H9 (cell line): ENCODE results near the gene ZBTB22. TPM values are rescaled to one million over a fixed set of nuclear protein-coding genes. Genes with fewer than 3 reads are reported as not detected.

Source experiments
- DNase-seq: peaks from one replicate; pipeline ENCODE4 v3.0.0-alpha.2; 2017
- H2AFZ ChIP-seq: one replicate; pipeline ENCODE4 v1.6.1; 2013; ENCODE audit warnings: mild to moderate bottlenecking, low read length, control low read depth, moderate library complexity
- H2AK5ac ChIP-seq: 2 replicates; pipeline ENCODE4 v1.6.1; 2013; ENCODE audit warnings: low read length, control low read depth, mixed read lengths; ENCODE audit not compliant: insufficient read length
- H2BK120ac ChIP-seq: one replicate; pipeline ENCODE4 v1.6.1; 2013; ENCODE audit warnings: low read depth, mild to moderate bottlenecking, low read length, control low read depth, inconsistent platforms; ENCODE audit not compliant: poor library complexity, severe bottlenecking
- H2BK12ac ChIP-seq: 2 replicates; pipeline ENCODE4 v1.6.1; 2013; ENCODE audit warnings: low read length, control low read depth, mixed read lengths, low read depth; ENCODE audit not compliant: insufficient read length
- H2BK15ac ChIP-seq: 2 replicates; pipeline ENCODE4 v1.6.1; 2013; ENCODE audit warnings: low read depth, low read length, control low read depth
- H2BK20ac ChIP-seq: one replicate; pipeline ENCODE4 v1.6.1; 2013; ENCODE audit warnings: low read depth, mild to moderate bottlenecking, low read length, control low read depth, inconsistent platforms; ENCODE audit not compliant: poor library complexity, severe bottlenecking
- H2BK5ac ChIP-seq: 2 replicates; pipeline ENCODE4 v1.6.1; 2013; ENCODE audit warnings: low read length, control low read depth, mixed read lengths; ENCODE audit not compliant: insufficient read length
- H3K14ac ChIP-seq: 2 replicates; pipeline ENCODE4 v1.6.1; 2013; ENCODE audit warnings: low read length, control low read depth; ENCODE audit not compliant: insufficient read depth
- H3K18ac ChIP-seq: 2 replicates; pipeline ENCODE4 v1.6.1; 2013; ENCODE audit warnings: low read depth, mild to moderate bottlenecking, mixed read lengths, low read length, control low read depth; ENCODE audit not compliant: insufficient read length
- H3K23ac ChIP-seq: 2 replicates; pipeline ENCODE4 v1.6.1; 2013; ENCODE audit warnings: low read length, control low read depth, mixed read lengths, low read depth; ENCODE audit not compliant: insufficient read length
- H3K23me2 ChIP-seq: 2 replicates; pipeline ENCODE4 v1.6.1; 2013; ENCODE audit warnings: low read depth, mild to moderate bottlenecking, mixed read lengths, low read length, control low read depth; ENCODE audit not compliant: insufficient read length, poor library complexity, severe bottlenecking
- H3K27ac ChIP-seq: 2 replicates; pipeline ENCODE4 v1.5.1; 2013; ENCODE audit warnings: low read length, control low read depth, mixed read lengths, low read depth; ENCODE audit not compliant: insufficient read length
- H3K27me3 ChIP-seq: 2 replicates; pipeline ENCODE4 v1.6.1; 2013; ENCODE audit warnings: low read length, control low read depth, inconsistent platforms; ENCODE audit not compliant: insufficient read depth
- H3K4ac ChIP-seq: 2 replicates; pipeline ENCODE4 v1.6.1; 2013; ENCODE audit warnings: low read depth, mild to moderate bottlenecking, control low read depth, inconsistent platforms, low read length, moderate library complexity
- H3K4me1 ChIP-seq: 2 replicates; pipeline ENCODE4 v1.6.1; 2013; ENCODE audit warnings: low read length, control low read depth, inconsistent platforms; ENCODE audit not compliant: insufficient read depth
- H3K4me2 ChIP-seq: 2 replicates; pipeline ENCODE4 v1.6.1; 2013; ENCODE audit warnings: low read length, control low read depth, mixed read lengths; ENCODE audit not compliant: insufficient read length, insufficient read depth
- H3K56ac ChIP-seq: 2 replicates; pipeline ENCODE4 v1.6.1; 2013; ENCODE audit warnings: low read depth, mild to moderate bottlenecking, mixed read lengths, low read length, control low read depth; ENCODE audit not compliant: insufficient read length
- H3K79me1 ChIP-seq: 2 replicates; pipeline ENCODE4 v1.6.1; 2013; ENCODE audit warnings: low read depth, mild to moderate bottlenecking, moderate library complexity, low read length, control low read depth, inconsistent platforms; ENCODE audit not compliant: insufficient read depth, poor library complexity, severe bottlenecking
- H3K79me2 ChIP-seq: 2 replicates; pipeline ENCODE4 v1.6.1; 2013; ENCODE audit warnings: low read length, control low read depth, inconsistent platforms; ENCODE audit not compliant: insufficient read depth
- H3K9ac ChIP-seq: 2 replicates; pipeline ENCODE4 v1.6.1; 2013; ENCODE audit warnings: low read length, control low read depth, mixed read lengths; ENCODE audit not compliant: insufficient read length; ENCODE audit errors: extremely low read depth
- H3K9me3 ChIP-seq: one replicate; pipeline ENCODE4 v1.6.1; 2013; ENCODE audit warnings: low read depth, low read length, inconsistent platforms; ENCODE audit not compliant: control insufficient read depth
- H3T11ph ChIP-seq: one replicate; pipeline ENCODE4 v1.6.1; 2013; ENCODE audit warnings: mild to moderate bottlenecking, low read length, control low read depth, inconsistent platforms
- H4K20me1 ChIP-seq: one replicate; pipeline ENCODE4 v1.6.1; 2013; ENCODE audit not compliant: control insufficient read depth, insufficient read length, insufficient read depth
- H4K5ac ChIP-seq: 2 replicates; pipeline ENCODE4 v1.6.1; 2013; ENCODE audit warnings: low read depth, mild to moderate bottlenecking, mixed read lengths, low read length, control low read depth; ENCODE audit not compliant: insufficient read length
- H4K8ac ChIP-seq: replicated peaks from 2 replicates; pipeline ENCODE4 v1.6.1; 2013; ENCODE audit warnings: low read length, control low read depth, mixed read lengths, low read depth; ENCODE audit not compliant: insufficient read length
- H4K91ac ChIP-seq: 2 replicates; pipeline ENCODE4 v1.6.1; 2013; ENCODE audit warnings: low read depth, mild to moderate bottlenecking, moderate library complexity, mixed read lengths, low read length, control low read depth; ENCODE audit not compliant: insufficient read length
- H3K27ac Mint-ChIP-seq, 3 experiments: 2 replicates in 2 of 3; 3 replicates in 1 of 3; pipeline ENCODE4 v1.8.0; 2020 to 2021; ENCODE audit warnings: mixed read lengths in 3 of 3, mild to moderate bottlenecking in 1 of 3, moderate library complexity in 1 of 3
- H3K27me3 Mint-ChIP-seq: 2 replicates; pipeline ENCODE4 v1.8.0; 2021; ENCODE audit warnings: low read depth, mild to moderate bottlenecking, moderate library complexity, mixed read lengths
- H3K36me3 Mint-ChIP-seq, 3 experiments: 2 replicates in 2 of 3; 3 replicates in 1 of 3; pipeline ENCODE4 v1.8.0; 2020 to 2021; ENCODE audit warnings: low read depth in 3 of 3, mixed read lengths in 3 of 3; ENCODE audit not compliant: insufficient read depth in 1 of 3
- H3K4me1 Mint-ChIP-seq, 2 experiments: 2 replicates each; pipeline ENCODE4 v1.8.0; 2020; ENCODE audit warnings: mixed read lengths in 2 of 2
- H3K4me3 Mint-ChIP-seq, 2 experiments: 2 replicates in 1 of 2; 3 replicates in 1 of 2; pipeline ENCODE4 v1.8.0; 2020 to 2021; ENCODE audit warnings: mild to moderate bottlenecking in 2 of 2, mixed read lengths in 2 of 2, moderate library complexity in 1 of 2
- H3K9me3 Mint-ChIP-seq, 2 experiments: 2 replicates in 1 of 2; 3 replicates in 1 of 2; pipeline ENCODE4 v1.8.0; 2020; ENCODE audit warnings: mild to moderate bottlenecking in 2 of 2, mixed read lengths in 2 of 2, moderate library complexity in 1 of 2
- CTCF ChIP-seq: fragments of 200-600 bp; sonication (generic); conservative IDR thresholded peaks from 3 replicates; pipeline ENCODE4 v1.8.0; 2021; ENCODE audit warnings: antibody characterized with exemption, mild to moderate bottlenecking
- WGBS: extraction: QIAGEN DNeasy Blood & Tissue Kit; methylation state at CpG from one replicate; pipeline ENCODE4 v1.1.7; 2013; ENCODE audit warnings: missing lambda C conversion rate, low lambda C conversion rate, mixed read lengths; ENCODE audit not compliant: insufficient read length; ENCODE audit errors: extremely low coverage; 5-methylcytosine and 5-hydroxymethylcytosine counted together
- total RNA-seq: library from RNA; stranded (reverse); gene quantifications from 2 replicates; pipeline ENCODE4 v1.2.1, GENCODE V29; 2021

ZBTB22 gene
- total RNA-seq, 1 experiment from 2014 or later: 8.1 TPM

GRCh38 chr6:33335916-33336315 lies 18.4 kb upstream of the ZBTB22 start:
- Histone ChIP-seq H2AFZ (no peak overlapping the region), H3K14ac (no peak overlapping the region), H3K23ac (no peak overlapping the region), H2BK20ac (no peak overlapping the region), H3K27ac (no peak overlapping the region), H2BK12ac (no peak overlapping the region), H2BK120ac (no peak overlapping the region), H4K8ac (no peak overlapping the region), H3K18ac (no peak overlapping the region), H3K9ac (no peak overlapping the region), H4K91ac (no peak overlapping the region), H2BK15ac (no peak overlapping the region), H4K20me1 (no peaks in the 10 kb centered on the region), H3K79me2 (no peaks in the 10 kb centered on the region), H3K4ac (no peak overlapping the region), H2AK5ac (no peak overlapping the region), H2BK5ac (no peak overlapping the region), H3K56ac (no peak overlapping the region), H3K79me1 (no peaks in the 10 kb centered on the region), H3K23me2 (no peaks in the 10 kb centered on the region), H4K5ac (no peak overlapping the region), H3K27me3 (no peaks in the 10 kb centered on the region), H3K4me2 (no peak overlapping the region), H3T11ph (no peak overlapping the region), H3K9me3 (no peaks in the 10 kb centered on the region), H3K4me1 (no peaks in the 10 kb centered on the region)
- no peak for TF ChIP-seq CTCF
- Mint-ChIP-seq H3K27ac (no peak overlapping the region), H3K36me3 (no peaks in the 10 kb centered on the region), H3K27me3 (peaks cover 2% of the 10 kb centered on the region; the same call in 1 of the 2 replicates), H3K4me1 (no peaks in the 10 kb centered on the region), H3K9me3 (no peaks in the 10 kb centered on the region), H3K4me3 (no peak overlapping the region)
- no peak for DNase-seq
- WGBS: no CpG with 5 or more reads among the region's 4 CpGs
